HG03095 (cell line): ENCODE measurements around the gene PCP2.

Source experiments
- ATAC-seq: cut with Tn5 transposase; IDR thresholded peaks from one replicate; pipeline ENCODE4 v1.9.1; 2021; ENCODE audit warnings: moderate library complexity; ENCODE audit not compliant: unreplicated experiment

PCP2 gene

DNA sequence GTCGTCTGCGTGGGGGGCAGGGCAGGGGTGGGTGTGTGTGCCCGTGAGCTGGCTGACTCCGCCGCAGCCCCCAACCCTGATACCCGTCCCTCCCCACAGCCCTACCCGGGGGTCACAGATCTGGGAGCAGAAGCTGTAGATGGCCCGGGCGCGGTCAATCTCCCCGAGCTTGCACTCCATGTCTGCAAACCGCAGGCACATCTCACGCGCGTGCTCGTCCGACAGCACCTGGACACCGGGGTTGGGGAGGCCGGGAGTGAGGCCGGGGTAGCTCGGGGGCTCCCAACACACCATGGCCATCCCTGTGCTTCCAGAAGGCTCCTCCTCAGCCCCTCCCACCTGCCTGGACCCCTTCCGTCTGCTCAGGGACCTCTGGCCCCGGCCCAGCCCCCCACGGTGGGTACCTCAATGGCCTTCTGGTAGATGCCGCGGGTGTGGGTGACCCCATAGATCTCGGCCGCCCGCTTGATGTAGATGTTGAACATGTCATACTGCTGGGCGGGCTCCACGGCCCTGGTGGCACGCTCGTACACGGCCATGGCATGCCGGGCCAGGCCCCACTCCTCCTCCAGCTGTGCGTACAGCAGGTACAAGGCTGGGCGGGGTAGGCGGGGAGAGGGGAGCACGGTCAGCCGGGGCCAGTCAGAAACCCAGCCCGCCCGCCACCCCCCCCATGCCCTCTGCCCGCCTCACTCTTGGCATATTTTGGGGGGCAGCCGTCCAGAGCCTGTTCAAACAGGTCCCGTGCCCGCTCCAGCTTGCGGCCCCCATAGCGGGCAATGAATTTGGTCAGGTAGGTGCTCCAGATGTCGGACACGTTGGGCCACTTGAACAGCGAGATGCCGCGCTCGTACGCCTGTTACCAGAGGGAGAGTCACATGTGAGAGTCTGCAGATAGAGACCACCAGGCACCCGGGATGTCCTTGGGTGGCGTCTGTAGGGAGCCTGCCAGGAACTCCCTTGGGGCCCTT lies 12.8 kb downstream of the PCP2 start:
- no peak for ATAC-seq

DNA sequence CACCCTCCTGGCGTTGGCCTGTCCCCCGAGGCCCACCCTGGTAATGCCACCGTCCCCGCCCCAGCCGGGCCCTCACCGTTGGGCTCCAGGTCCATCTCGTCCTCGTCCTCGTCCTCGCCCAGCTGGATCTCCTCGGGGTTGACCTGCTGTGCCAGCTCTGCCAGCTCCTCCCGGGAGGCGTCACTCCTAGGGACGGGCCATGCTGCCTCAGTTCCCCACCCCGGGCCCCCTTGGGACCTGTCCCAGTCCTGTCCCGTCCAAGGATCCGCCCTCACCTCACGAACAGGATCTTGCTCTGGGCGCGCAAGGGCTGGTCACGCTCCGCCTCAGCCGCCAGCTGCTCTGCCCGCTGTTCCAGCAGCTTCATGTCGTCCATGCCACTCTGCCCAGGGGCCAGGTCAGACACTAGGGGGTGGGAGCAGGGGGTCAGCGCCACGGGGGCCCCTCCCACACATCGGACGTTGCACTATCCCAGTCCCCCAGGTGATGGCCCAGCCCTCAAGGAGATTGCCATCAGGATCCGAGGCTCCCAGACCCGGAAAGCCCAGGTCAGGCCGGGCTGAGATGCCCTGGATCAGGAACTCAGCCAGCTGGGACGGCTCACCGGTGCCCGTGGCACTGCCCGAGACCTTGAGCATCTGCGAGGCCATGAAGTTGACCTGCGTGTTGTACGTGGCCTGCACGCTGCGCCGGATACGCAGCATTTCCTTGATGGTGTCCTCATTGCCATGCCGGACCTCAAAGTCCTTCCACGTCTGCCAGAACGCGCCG lies 13.7 kb downstream of the PCP2 start:
- no peak for ATAC-seq

DNA sequence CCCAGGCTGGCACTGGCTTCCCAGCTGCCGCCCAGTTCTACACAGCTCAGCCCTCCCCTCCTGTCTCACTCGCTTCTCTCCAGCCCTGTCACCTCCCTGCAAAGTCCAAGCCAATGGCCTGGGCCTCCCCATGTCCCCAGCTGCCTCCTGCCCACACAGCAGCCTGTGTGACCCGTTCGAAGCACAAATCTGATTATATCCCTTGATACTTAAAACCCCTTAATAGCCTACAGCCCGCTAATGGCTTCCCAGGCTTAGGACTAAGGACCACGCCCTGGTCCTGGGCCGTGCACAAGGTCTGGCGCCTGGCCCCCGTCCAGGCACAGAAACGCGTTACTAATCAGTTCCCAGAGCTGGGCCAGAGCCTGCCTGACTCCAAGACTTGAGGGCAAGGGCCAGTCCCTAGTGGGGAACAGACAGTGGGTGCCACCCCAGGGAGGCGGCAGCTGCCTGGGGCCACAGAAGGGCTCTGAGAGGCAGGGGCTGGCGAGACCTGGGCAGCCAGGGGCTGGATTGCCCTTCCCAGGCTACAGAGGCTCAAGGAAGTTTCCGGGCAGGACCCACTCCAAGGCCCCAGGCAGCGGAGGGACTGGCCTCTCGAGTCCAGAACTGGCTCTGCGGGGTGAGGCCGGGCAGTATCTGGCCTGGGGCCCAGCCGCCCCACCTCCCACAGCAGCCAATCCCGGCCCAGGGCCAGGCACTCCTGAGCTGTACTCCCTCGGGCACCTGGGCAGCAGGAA lies 14.6 kb downstream of the PCP2 start:
- no peak for ATAC-seq

DNA sequence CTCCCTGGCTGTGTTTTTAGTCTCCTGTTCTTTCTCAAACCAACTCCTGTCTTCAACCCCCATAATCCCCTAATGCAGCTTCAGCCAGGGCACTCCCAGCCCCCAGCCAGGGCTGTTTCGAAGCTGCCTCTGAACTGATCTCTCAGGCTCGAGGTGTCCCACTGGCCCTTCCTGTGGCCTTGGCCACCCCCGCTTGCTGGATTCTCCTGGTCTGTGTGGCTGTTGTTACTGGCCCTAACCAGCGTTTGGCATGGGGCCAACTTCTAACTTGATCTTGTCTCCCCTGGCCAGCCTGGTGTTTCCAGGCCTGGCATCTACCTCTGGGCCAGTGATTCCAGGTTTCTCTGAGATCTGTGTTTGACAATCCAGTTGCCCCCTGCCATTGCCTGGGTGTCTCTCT lies 15.2 kb downstream of the PCP2 start:
- no peak for ATAC-seq

DNA sequence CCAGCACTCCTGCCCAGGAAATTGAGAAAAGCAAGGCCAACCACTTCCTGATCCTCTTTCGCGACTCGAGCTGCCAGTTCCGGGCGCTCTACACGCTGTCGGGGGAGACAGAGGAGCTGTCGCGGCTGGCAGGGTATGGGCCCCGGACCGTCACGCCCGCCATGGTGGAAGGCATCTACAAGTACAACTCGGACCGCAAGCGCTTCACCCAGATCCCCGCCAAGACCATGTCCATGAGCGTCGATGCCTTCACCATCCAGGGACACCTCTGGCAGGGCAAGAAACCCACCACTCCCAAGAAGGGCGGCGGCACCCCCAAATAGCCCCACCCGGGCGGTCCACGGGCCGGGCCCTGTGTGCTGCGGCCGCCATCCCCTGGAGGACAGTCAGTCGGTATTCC lies 15.8 kb downstream of the PCP2 start:
- no peak for ATAC-seq

DNA sequence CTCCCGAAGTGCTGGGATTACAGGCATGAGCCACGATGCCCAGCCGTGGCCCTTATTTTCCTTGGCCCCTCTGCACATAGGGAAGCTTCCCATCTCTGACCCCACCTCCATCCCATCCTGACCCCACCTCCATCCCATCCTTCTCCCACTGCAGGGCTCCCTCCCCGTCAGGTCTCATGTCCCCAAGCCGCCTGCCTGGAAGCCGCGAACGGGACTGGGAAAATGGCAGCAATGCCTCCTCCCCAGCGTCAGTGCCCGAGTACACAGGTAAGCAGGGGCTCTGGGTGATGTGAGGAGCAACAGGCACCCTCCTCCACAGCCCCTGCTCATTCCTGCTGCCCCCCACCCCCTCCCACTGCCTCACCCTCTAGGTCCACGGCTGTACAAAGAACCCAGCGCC lies 16.3 kb downstream of the PCP2 start:
- no peak for ATAC-seq

DNA sequence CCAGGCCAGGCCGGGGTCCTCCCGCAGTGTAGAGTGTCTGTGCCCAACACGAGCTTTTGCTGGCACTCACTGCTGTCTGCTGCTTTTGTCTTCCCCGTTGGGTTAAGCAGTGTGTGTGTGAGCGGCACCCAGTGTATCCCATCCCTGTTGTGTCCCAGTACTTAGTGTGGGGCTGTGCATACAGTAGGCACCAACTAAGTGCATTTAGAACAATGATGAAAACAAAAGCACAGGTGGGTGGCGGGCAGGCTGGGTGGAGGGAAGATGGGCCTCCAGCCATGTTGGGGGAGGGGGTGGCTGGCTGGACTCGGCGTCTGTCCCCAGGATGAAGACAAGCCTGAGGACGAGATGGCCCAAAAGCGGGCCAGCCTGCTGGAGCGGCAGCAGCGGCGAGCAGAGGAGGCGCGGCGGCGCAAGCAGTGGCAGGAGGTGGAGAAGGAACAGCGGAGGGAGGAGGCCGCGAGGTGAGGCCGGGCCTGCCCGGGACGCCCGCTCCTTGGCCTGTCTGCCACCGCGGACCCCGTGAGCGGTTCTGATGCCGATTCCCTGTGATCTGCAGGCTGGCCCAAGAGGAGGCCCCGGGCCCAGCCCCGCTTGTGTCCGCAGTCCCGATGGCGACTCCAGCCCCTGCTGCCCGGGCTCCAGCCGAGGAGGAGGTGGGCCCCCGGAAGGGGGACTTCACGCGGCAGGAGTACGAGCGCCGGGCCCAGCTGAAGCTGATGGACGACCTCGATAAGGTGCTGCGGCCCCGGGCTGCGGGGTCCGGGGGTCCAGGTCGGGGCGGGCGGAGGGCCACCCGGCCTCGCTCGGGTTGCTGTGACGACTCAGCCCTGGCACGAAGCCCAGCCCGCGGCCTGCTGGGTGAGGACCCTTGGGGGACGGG lies 18.4 kb downstream of the PCP2 start:
- ATAC-seq, result no peak

DNA sequence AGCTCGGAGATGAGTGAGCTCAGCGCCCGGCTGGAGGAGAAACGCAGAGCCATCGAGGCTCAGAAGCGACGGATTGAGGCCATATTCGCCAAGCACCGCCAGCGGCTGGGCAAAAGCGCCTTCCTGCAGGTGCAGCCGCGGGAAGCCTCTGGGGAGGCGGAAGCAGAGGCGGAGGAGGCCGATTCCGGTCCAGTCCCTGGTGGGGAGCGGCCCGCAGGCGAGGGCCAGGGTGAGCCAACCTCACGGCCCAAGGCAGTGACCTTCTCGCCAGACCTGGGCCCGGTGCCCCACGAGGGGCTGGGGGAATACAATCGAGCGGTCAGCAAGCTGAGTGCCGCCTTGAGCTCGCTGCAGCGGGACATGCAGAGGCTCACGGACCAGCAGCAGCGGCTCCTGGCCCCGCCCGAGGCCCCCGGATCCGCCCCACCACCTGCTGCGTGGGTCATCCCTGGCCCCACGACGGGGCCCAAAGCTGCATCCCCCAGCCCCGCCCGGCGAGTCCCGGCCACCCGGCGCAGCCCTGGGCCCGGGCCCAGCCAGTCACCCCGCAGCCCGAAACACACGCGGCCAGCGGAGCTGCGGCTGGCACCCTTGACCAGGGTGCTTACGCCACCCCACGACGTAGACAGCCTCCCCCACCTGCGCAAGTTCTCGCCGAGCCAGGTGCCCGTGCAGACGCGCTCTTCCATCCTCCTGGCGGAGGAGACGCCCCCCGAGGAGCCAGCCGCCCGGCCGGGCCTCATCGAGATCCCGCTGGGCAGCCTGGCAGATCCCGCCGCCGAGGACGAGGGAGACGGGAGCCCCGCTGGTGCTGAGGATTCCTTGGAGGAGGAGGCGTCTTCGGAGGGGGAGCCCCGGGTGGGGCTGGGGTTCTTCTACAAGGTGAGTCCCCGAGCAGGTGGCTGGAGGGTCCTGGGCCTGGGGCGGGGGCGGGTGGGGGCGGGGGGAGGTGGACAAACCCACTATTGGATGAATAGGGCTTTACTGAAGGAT lies 20.9 kb downstream of the PCP2 start:
- no peak for ATAC-seq

DNA sequence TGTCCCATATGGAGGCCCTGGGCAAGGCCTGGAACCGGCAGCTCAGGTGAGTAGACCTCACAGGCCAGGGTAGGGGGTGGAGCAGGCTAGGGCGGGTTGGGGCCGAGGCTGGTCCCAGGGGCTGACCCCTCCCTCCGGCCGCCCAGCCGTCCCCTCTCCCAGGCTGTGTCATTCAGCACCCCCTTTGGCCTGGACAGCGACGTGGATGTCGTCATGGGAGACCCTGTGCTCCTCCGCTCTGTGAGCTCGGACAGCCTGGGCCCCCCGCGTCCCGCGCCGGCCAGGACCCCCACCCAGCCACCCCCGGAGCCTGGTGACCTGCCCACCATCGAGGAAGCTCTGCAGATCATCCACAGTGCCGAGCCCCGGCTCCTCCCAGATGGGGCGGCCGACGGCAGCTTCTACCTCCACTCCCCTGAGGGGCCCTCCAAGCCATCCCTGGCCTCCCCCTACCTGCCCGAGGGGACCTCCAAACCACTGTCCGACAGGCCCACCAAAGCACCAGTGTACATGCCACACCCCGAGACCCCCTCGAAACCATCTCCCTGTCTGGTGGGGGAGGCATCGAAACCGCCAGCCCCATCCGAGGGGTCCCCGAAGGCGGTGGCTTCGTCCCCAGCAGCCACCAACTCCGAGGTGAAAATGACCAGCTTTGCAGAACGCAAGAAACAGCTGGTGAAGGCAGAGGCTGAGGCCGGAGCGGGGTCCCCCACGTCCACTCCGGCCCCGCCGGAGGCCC lies 21.8 kb downstream of the PCP2 start:
- ATAC-seq, result no peak

DNA sequence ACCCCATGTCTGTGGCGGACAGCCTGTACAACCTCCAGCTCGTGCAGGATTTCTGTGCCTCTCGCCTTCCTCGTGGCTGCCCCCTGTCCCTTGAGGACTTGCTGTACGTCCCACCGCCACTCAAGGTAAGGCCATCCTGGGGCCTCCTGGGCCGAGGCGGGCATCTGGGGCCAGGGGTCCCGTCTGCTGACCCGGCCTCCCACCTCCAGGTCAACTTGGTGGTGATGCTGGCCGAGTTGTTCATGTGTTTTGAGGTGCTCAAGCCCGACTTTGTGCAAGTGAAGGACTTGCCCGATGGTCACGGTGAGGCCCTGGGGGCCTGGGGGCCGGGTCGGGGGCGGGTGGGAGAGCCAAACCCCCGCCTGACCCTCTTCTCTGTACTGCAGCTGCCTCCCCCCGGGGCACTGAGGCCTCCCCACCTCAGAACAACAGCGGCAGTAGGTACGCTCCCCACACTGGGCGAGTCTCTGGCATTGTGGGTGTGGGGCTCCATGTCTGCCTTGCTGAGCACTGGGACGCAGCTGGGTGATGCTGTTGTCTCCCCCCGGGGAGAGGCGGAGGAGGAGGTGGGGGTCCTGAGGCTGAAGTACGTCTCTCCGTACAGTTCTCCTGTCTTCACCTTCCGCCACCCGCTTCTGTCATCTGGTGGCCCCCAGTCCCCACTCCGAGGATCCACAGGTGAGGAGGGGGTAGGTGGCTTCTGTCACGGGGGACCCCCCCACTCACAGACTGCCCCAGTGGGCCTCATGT lies 22.9 kb downstream of the PCP2 start:
- ATAC-seq, result no peak

DNA sequence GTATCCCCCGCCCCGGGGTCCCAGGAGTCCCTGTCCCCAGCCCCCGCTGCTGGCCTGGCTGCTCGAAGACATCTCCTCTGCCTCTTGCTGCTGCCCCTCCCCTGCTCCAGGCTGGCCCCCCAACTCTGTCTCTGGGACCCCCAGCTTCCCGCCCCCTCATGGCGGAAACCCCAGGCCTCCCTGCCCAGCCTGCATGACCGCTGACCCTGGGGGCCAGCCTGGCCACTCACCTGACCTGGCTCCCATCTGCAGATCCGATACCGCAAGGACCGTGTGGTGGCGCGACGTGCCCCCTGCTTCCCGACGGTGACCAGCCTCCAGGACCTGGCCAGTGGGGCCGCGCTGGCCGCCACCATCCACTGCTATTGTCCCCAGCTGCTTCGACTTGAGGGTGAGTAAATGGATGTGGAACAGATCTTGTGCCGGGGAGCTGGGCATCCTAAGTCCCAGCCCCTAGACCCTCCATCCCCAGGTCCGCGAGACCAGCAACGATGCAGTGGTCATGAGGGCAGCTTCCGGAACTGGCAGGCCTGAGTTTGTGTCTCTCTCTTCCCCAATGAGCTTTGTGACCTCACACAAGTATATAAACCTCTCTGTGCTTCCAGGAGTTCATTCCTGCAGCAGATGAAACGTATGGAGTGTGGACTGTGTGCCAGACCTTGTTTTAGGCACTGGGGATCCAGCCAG lies 25.5 kb downstream of the PCP2 start:
- ATAC-seq, result no peak

DNA sequence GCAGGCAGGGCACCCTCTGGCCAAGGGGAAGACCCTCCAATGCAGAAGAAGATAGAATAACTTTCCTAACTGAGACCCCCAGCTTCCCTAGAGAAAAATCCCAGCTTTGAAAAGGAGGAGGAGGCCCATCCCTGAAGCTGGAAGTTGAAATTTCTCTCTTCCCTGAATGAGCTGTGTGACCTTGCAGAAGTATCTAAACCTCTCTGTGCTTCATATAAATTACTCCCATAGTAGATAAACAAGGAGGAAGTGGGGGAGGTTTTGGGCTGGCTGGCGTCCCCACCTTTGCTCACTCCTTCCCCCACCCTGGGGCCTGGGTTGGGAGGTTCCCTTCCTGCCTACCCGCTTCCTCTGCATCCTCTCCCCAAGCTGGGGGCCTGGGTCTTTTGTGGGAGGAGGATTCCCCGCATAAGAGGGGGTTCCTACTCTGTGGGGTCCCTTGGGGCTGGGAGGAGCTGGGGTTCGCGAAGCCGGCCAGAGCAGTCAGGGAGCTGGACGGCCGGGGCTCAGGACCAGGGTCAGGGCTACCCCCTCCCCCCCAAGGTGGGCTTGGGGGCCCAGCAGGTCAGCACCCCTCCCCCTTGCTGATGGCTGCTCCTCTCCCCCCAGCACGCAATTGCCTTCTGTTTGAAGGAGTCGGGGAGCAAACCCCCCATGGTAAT lies 26.2 kb downstream of the PCP2 start:
- no peak for ATAC-seq

DNA sequence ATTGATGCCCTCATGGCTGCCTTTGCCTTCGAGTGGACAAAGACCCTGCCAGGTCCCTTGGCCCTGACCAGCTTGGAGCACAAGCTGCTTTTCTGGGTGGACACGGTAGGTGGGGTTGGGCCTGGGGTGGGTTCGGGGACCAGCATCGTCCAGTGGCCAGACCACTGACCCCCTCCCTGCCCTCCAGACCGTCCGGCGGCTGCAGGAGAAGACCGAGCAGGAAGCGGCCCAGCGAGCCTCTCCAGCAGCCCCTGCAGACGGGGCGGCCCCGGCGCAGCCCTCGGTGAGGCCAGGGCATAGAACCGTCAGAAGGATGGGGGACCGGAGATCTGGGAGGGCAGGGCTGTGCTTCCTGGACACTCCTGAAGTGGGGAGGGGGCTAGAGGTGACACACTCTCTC lies 27.2 kb downstream of the PCP2 start:
- ATAC-seq, result no peak

DNA sequence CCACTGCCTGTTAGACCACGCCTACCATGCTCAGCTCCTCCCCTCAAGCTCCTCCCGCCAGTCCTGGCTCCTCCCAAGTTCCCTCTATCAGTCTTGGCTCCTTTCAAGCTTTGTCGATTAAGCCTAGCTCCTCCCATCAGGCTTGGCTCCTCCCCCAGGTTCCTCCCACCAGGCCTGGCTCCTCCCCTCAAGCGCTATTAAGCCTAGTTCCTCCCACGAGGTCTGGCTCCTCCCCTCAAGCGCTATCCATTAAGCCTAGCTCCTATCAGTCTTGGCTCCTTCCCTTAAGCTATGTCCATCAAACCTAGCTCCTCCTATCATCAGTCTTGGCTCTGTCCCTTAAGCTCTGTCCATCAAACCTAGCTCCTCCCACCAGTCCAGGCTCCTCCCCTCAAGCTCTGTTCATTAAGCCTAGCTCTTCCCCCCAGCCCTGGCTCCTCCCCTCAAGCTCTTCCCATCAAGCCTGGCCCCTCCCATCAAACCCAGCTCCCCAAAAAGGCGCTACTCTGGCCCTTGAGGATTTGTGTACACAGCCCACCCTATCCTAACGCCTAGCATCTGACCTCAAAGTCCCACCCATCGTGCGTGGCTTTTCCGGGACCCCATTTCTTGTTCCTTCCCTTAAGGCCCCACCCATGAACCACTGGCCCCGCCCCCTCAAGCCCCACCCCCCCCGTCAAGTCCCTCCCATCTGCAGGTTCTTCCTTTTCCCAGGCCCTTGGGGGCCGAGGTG lies 27.9 kb downstream of the PCP2 start:
- no peak for ATAC-seq

DNA sequence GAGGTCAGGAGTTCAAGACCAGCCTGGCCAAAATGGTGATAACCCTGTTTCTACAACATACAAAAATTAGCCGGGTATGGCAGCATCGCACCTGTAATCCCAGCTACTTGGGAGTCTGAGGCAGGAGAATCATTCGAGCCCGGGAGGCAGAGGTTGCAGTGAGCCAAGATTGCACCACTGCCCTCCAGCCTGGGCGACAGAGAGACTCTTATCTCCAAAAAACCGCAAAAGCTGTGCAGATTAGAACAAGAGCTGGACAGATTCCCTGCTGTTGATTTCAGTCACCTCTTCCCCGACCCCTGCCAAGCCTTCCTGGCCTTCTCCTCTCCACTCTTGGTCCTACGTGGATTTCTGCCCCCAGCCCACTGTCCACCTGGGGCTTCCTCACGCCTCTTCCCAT lies 29.6 kb downstream of the PCP2 start:
- ATAC-seq, result no peak

DNA sequence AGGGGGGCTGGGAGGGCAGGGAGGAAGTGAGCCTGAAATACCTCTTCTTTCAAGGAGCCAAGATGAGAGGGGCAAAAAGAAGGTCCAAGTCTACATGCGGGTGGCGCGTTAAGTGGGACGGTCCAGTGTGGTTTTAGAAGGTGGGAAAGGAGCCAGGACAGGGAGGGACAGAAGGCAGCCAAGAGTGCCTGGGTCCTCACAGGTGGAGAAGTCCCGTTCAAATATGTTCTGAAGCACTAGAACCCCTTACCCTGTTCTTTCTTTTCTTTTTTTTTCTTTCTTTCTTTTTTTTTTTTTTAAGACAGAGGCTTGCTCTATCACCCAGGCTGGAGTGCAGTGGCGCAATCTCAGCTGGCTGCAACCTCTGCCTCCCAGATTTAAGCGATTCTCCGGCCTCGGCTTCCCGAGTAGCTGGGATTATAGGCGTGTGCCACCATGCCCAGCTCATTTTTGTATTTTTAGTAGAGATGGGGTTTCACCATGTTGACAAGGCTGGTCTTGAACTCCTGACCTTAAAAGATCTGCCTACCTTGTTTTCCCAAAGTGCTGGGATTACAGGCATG lies 30.5 kb downstream of the PCP2 start:
- ATAC-seq, result no peak
